ENCODE measurements around the gene VKORC1L1.
"Not testable (repeated sequence)": the region's sequence is repeated elsewhere in the genome, so short reads cannot be mapped to it uniquely, and the experiment has no call there.

Gene VKORC1L1

GRCh38 chr7:65846008-65846570 is 26.8 kb upstream of the VKORC1L1 start:
- DNase-seq (ENCODE audit: low read depth), result no peak
- H3K4me3 ChIP-seq (ENCODE audit: low read depth, low read length), result no peak overlapping the region
- TF ChIP-seq POLR2A (IDR thresholded peaks at IDR 0.05; ENCODE audit: extremely low read depth, insufficient read length), result no peak
- no peak for TF ChIP-seq MAX (IDR thresholded peaks at IDR 0.05; ENCODE audit: low read depth, low read length)
- no peak for TF ChIP-seq MYC (IDR thresholded peaks at IDR 0.05; ENCODE audit: low read depth, low read length)
- TF ChIP-seq CTCF (IDR thresholded peaks at IDR 0.05; ENCODE audit: low read depth, low read length), result no peak

- DNase-seq (ENCODE audit: low read depth); H3K4me3 ChIP-seq (ENCODE audit: low read depth, low read length): not testable (repeated sequence)
These were observed 19.4 kb upstream of the VKORC1L1 start for GRCh38 chr7:65853426-65853825.

- DNase-seq (ENCODE audit: low read depth); H3K4me3 ChIP-seq (ENCODE audit: low read depth, low read length): not testable (repeated sequence)
These were observed 19.0 kb upstream of the VKORC1L1 start for GRCh38 chr7:65853892-65854291.

- not testable (repeated sequence) for H3K4me3 ChIP-seq (ENCODE audit: low read depth, low read length); DNase-seq (ENCODE audit: low read depth)
These were observed 15.5 kb upstream of the VKORC1L1 start for GRCh38 chr7:65857321-65857894.

- DNase-seq (ENCODE audit: low read depth); H3K4me3 ChIP-seq (ENCODE audit: low read depth, low read length): not testable (repeated sequence)
These were observed 14.2 kb upstream of the VKORC1L1 start for GRCh38 chr7:65858660-65859059.

- H3K4me3 ChIP-seq (ENCODE audit: low read depth, low read length); DNase-seq (ENCODE audit: low read depth): not testable (repeated sequence)
These were observed 6.6 kb upstream of the VKORC1L1 start for GRCh38 chr7:65866244-65866643.

GRCh38 chr7:65867681-65868080 is 5.2 kb upstream of the VKORC1L1 start:
- DNase-seq (ENCODE audit: low read depth); H3K4me3 ChIP-seq (ENCODE audit: low read depth, low read length): not testable (repeated sequence)

GRCh38 chr7:65869312-65869711 is 3.6 kb upstream of the VKORC1L1 start:
- not testable (repeated sequence) for H3K4me3 ChIP-seq (ENCODE audit: low read depth, low read length); DNase-seq (ENCODE audit: low read depth)

GRCh38 chr7:65871451-65871850 is 1.4 kb upstream of the VKORC1L1 start:
- H3K4me3 ChIP-seq (ENCODE audit: low read depth, low read length), result not testable (repeated sequence)
- peak; percentile 89 for DNase-seq (ENCODE audit: low read depth)

GRCh38 chr7:65873582-65874193 is 814 bp downstream of the VKORC1L1 start:
- DNase-seq (ENCODE audit: low read depth), result peak; percentile 58
- H3K4me3 ChIP-seq (ENCODE audit: low read depth, low read length), result peak overlapping the region; percentile 88

GRCh38 chr7:65875715-65876114 is 2.8 kb downstream of the VKORC1L1 start:
- peak; percentile 42 for DNase-seq (ENCODE audit: low read depth)

GRCh38 chr7:65879292-65880153 is 6.6 kb downstream of the VKORC1L1 start:
- not testable (repeated sequence) for DNase-seq (ENCODE audit: low read depth); H3K4me3 ChIP-seq (ENCODE audit: low read depth, low read length)

More at GRCh38 chr7:65875715-65876114, 2.8 kb downstream of the VKORC1L1 start:
- TF ChIP-seq MAX (IDR thresholded peaks at IDR 0.05; ENCODE audit: low read depth, low read length), result peak; percentile 77
- H3K4me3 ChIP-seq (ENCODE audit: low read depth, low read length), result peak overlapping the region; percentile 6

GRCh38 chr7:65880242-65880641 is 7.4 kb downstream of the VKORC1L1 start:
- DNase-seq (ENCODE audit: low read depth); H3K4me3 ChIP-seq (ENCODE audit: low read depth, low read length): not testable (repeated sequence)

GRCh38 chr7:65884983-65885382 is 12.1 kb downstream of the VKORC1L1 start:
- not testable (repeated sequence) for H3K4me3 ChIP-seq (ENCODE audit: low read depth, low read length); DNase-seq (ENCODE audit: low read depth)

- not testable (repeated sequence) for DNase-seq (ENCODE audit: low read depth); H3K4me3 ChIP-seq (ENCODE audit: low read depth, low read length)
These were observed 12.7 kb downstream of the VKORC1L1 start for GRCh38 chr7:65885533-65885932.

GRCh38 chr7:65888434-65889156 is 15.7 kb downstream of the VKORC1L1 start:
- DNase-seq (ENCODE audit: low read depth); H3K4me3 ChIP-seq (ENCODE audit: low read depth, low read length): not testable (repeated sequence)

Data from NB4 (cell line).